Testis (tissue), 2 donors: Measurements from ENCODE around the gene STARD9.

Experiments
- POLR2A ChIP-seq: fragments of 450-650 bp; IDR thresholded peaks from one replicate; pipeline ENCODE4 v1.6.1; 2017; ENCODE audit warnings: antibody characterized with exemption, mild to moderate bottlenecking, moderate library complexity
- TF ChIP-seq, protein P1 (sequence below), 3 experiments: fragments of 450-650 bp in 2 of 3; fragments of 200-600 bp in 1 of 3; sonication (generic) in 1 of 3; IDR thresholded peaks; one replicate each; pipeline ENCODE4 v1.5.1; 2016 to 2019; ENCODE audit warnings: antibody characterized with exemption in 3 of 3, mild to moderate bottlenecking in 2 of 3, moderate library complexity in 1 of 3

DNA sequence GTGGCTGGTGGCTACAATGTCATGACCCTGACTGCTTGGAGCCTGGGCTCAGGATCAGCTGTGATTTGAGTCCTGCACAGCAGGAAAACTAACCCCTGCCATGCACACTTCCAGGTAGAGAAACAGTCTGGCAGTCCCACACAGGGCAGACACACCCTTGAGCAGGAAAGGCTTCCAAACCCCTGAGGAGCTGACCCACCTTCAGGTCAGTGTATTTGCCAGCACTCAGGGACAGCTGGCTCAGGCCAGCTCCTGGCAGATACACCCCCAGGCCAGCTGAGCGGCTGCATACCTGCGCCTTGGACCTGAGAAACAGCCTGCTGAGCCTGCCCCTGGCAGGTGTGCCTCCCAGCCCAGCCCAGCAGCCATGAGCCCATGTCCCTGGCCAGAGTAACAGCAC, 183.7 kb downstream of the STARD9 start:
- TF ChIP-seq, protein P1, sequence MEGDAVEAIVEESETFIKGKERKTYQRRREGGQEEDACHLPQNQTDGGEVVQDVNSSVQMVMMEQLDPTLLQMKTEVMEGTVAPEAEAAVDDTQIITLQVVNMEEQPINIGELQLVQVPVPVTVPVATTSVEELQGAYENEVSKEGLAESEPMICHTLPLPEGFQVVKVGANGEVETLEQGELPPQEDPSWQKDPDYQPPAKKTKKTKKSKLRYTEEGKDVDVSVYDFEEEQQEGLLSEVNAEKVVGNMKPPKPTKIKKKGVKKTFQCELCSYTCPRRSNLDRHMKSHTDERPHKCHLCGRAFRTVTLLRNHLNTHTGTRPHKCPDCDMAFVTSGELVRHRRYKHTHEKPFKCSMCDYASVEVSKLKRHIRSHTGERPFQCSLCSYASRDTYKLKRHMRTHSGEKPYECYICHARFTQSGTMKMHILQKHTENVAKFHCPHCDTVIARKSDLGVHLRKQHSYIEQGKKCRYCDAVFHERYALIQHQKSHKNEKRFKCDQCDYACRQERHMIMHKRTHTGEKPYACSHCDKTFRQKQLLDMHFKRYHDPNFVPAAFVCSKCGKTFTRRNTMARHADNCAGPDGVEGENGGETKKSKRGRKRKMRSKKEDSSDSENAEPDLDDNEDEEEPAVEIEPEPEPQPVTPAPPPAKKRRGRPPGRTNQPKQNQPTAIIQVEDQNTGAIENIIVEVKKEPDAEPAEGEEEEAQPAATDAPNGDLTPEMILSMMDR (IDR thresholded peaks at IDR 0.05): no peak
- TF ChIP-seq POLR2A: no peak
